ENCODE data around the gene BRSK2. TPM values are rescaled to one million over a fixed set of nuclear protein-coding genes. Genes with fewer than 3 reads are reported as not detected.
"Not testable (repeated sequence)": the region's sequence is repeated elsewhere in the genome, so short reads cannot be mapped to it uniquely, and the experiment has no call there.

The BRSK2 gene
- polyA plus RNA-seq, 1 of the 3 experiments (the other 2 are of a cell fraction), result 0.64 TPM

GRCh38 chr11:1422981-1423380 is 33.2 kb downstream of the BRSK2 start:
- Histone ChIP-seq H3K4me3 (ENCODE audit: low read depth in 2 of 2, low read length in 1 of 2) (no peak overlapping the region), H3K4me2 (no peak overlapping the region), H3K27ac (ENCODE audit: low read depth in 2 of 2, low read length in 1 of 2) (no peak overlapping the region), H2AFZ (ENCODE audit: low read depth) (no peak overlapping the region), H3K79me2 (ENCODE audit: insufficient read depth) (no peaks in the 10 kb centered on the region), H3K36me3 (replicated peaks in 1 of 2; ENCODE audit: control insufficient read depth in 1 of 2, insufficient read depth in 2 of 2, low read length in 1 of 2) (no peaks in the 10 kb centered on the region), H3K4me1 (ENCODE audit: control insufficient read depth in 1 of 2, insufficient read depth in 2 of 2, low read depth in 1 of 2, low read length in 1 of 2) (no peaks in the 10 kb centered on the region; a peak in 1 of 4 replicates), H4K20me1 (ENCODE audit: insufficient read depth) (no peaks in the 10 kb centered on the region), H3K9ac (no peak overlapping the region), H3K27me3 (ENCODE audit: insufficient read depth) (no peaks in the 10 kb centered on the region), H3K9me2 (no peaks in the 10 kb centered on the region), H3K9me3 (no peaks in the 10 kb centered on the region), H3F3A (replicated peaks; ENCODE audit: insufficient read depth) (no peaks in the 10 kb centered on the region)
- 81% methylated on average over 15 of the region's 15 CpGs for WGBS (ENCODE audit: low lambda C conversion rate)
- TF ChIP-seq USF2 (IDR thresholded peaks at IDR 0.05; ENCODE audit: borderline replicate concordance, low read depth, low read length), result no peak
- no peak for TF ChIP-seq GABPA (IDR thresholded peaks at IDR 0.05; ENCODE audit: low read depth)
- no peak for TF ChIP-seq GATA2 (CRISPR knock-in tag; IDR thresholded peaks at IDR 0.05)
- no peak for TF ChIP-seq SMC3 (IDR thresholded peaks at IDR 0.05; ENCODE audit: low read depth, low read length)
- TF ChIP-seq SIN3A (IDR thresholded peaks at IDR 0.05; ENCODE audit: borderline replicate concordance, low read depth, low read length), result no peak
- TF ChIP-seq RAD21 (IDR thresholded peaks at IDR 0.05; ENCODE audit: low read length), result no peak
- ChIA-PET CTCF (interaction anchor here (1.1 kb wide), 1 partner anchor 93 kb away, joined by 3 read pairs; no protein-coding TSS in a partner anchor), POLR2A (no interaction called here)
- DNase-seq, result no peak

- H3K4me1 ChIP-seq (ENCODE audit: control insufficient read depth in 1 of 2, insufficient read depth in 2 of 2, low read depth in 1 of 2, low read length in 1 of 2); H2AFZ ChIP-seq (ENCODE audit: low read depth); H3K9me2 ChIP-seq; H4K20me1 ChIP-seq (ENCODE audit: insufficient read depth); H3K79me2 ChIP-seq (ENCODE audit: insufficient read depth); H3K27me3 ChIP-seq (ENCODE audit: insufficient read depth); H3K9ac ChIP-seq; H3K36me3 ChIP-seq (replicated peaks in 1 of 2; ENCODE audit: control insufficient read depth in 1 of 2, insufficient read depth in 2 of 2, low read length in 1 of 2); H3K27ac ChIP-seq (ENCODE audit: low read depth in 2 of 2, low read length in 1 of 2); DNase-seq; POLR2A ChIA-PET; H3F3A ChIP-seq (replicated peaks; ENCODE audit: insufficient read depth); H3K4me2 ChIP-seq; H3K4me3 ChIP-seq (ENCODE audit: low read depth in 2 of 2, low read length in 1 of 2); H3K9me3 ChIP-seq: not testable (repeated sequence)
- CTCF ChIA-PET, result interaction anchor here (1.1 kb wide), 1 partner anchor 92 kb away, joined by 3 read pairs; no protein-coding TSS in a partner anchor
- WGBS (ENCODE audit: low lambda C conversion rate), result no CpG with 5 or more reads among the region's 22 CpGs
Observed at GRCh38 chr11:1423406-1423805, 33.7 kb downstream of the BRSK2 start.

GRCh38 chr11:1425006-1425405 is 35.3 kb downstream of the BRSK2 start:
- Histone ChIP-seq H3K4me3 (ENCODE audit: low read depth in 2 of 2, low read length in 1 of 2) (no peak overlapping the region), H3K9me3 (no peaks in the 10 kb centered on the region), H3K4me2 (no peak overlapping the region), H3K27ac (ENCODE audit: low read depth in 2 of 2, low read length in 1 of 2) (no peak overlapping the region), H3F3A (replicated peaks; ENCODE audit: insufficient read depth) (no peaks in the 10 kb centered on the region), H3K79me2 (ENCODE audit: insufficient read depth) (no peaks in the 10 kb centered on the region), H3K9ac (no peak overlapping the region), H3K27me3 (ENCODE audit: insufficient read depth) (no peaks in the 10 kb centered on the region), H4K20me1 (ENCODE audit: insufficient read depth) (no peaks in the 10 kb centered on the region), H3K36me3 (replicated peaks in 1 of 2; ENCODE audit: control insufficient read depth in 1 of 2, insufficient read depth in 2 of 2, low read length in 1 of 2) (no peaks in the 10 kb centered on the region), H3K4me1 (ENCODE audit: control insufficient read depth in 1 of 2, insufficient read depth in 2 of 2, low read depth in 1 of 2, low read length in 1 of 2) (no peaks in the 10 kb centered on the region; a peak in 1 of 4 replicates), H2AFZ (ENCODE audit: low read depth) (no peak overlapping the region), H3K9me2 (no peaks in the 10 kb centered on the region)
- ChIA-PET CTCF (no interaction called here), POLR2A (no interaction called here)
- DNase-seq, result no peak
- 81% methylated on average over 17 of the region's 22 CpGs for WGBS (ENCODE audit: low lambda C conversion rate)
- TF ChIP-seq TEAD4 (IDR thresholded peaks at IDR 0.05; ENCODE audit: borderline replicate concordance, insufficient read depth) (no peak), RCOR1 (IDR thresholded peaks at IDR 0.05; ENCODE audit: low read length) (no peak), SIN3A (IDR thresholded peaks at IDR 0.05; ENCODE audit: borderline replicate concordance, low read depth, low read length) (no peak), FOSL2 (IDR thresholded peaks at IDR 0.05; ENCODE audit: borderline replicate concordance, low read depth) (no peak), MXI1 (IDR thresholded peaks at IDR 0.05; ENCODE audit: low read depth, low read length) (no peak), TCF12 (IDR thresholded peaks at IDR 0.05) (no peak), GATA2 (CRISPR knock-in tag; IDR thresholded peaks at IDR 0.05) (no peak)
